ENCODE results near the gene ITPR1.

Gene ITPR1

DNA sequence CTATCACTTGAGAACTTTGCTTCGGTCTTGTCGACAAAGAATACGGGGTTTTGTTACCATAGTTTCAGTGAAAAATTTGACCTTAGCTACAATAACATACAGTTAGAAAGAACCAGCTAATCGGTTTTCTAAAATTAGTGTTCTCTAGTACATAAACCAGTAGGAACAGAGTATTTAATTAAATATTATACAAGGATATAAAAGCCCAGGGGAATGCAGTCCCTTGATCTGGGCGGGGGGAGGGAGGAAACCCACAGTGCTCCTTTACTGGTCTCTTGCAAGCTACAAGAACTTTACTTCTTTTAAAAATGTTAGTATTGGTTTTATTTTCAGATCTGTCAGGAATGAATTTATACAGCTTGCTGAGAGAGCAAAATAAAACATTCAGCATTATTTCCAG, 41.8 kb downstream of the ITPR1 start:
- H3K4me3 ChIP-seq (ENCODE audit: low read depth, low read length, poor library complexity, severe bottlenecking) = no peak overlapping the region
- H3K9me3 ChIP-seq (ENCODE audit: low read length) = no peaks in the 10 kb centered on the region
- H2AFZ ChIP-seq (ENCODE audit: low read length) = no peak overlapping the region
- no peak overlapping the region for H3K4me2 ChIP-seq (ENCODE audit: low read length)
- H3K79me2 ChIP-seq (ENCODE audit: insufficient read depth, low read length) = no peaks in the 10 kb centered on the region
- H3K36me3 ChIP-seq (ENCODE audit: insufficient read depth, low read length) = no peaks in the 10 kb centered on the region
- TF ChIP-seq, protein P1, sequence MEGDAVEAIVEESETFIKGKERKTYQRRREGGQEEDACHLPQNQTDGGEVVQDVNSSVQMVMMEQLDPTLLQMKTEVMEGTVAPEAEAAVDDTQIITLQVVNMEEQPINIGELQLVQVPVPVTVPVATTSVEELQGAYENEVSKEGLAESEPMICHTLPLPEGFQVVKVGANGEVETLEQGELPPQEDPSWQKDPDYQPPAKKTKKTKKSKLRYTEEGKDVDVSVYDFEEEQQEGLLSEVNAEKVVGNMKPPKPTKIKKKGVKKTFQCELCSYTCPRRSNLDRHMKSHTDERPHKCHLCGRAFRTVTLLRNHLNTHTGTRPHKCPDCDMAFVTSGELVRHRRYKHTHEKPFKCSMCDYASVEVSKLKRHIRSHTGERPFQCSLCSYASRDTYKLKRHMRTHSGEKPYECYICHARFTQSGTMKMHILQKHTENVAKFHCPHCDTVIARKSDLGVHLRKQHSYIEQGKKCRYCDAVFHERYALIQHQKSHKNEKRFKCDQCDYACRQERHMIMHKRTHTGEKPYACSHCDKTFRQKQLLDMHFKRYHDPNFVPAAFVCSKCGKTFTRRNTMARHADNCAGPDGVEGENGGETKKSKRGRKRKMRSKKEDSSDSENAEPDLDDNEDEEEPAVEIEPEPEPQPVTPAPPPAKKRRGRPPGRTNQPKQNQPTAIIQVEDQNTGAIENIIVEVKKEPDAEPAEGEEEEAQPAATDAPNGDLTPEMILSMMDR (IDR thresholded peaks at IDR 0.05; ENCODE audit: low read length) = no peak
- TF ChIP-seq EZH2 (IDR thresholded peaks at IDR 0.05; ENCODE audit: borderline replicate concordance, low read length) = no peak
- H3K4me1 ChIP-seq (ENCODE audit: insufficient read depth, low read length, severe bottlenecking) = no peaks in the 10 kb centered on the region
- no peak overlapping the region for H3K27ac ChIP-seq (ENCODE audit: low read depth, low read length, poor library complexity, severe bottlenecking)
- no peaks in the 10 kb centered on the region for H3F3A ChIP-seq (ENCODE audit: insufficient read depth, low read length)
- H3K9ac ChIP-seq (ENCODE audit: low read length) = no peak overlapping the region
- H3K27me3 ChIP-seq (ENCODE audit: insufficient read depth, low read length) = no peaks in the 10 kb centered on the region
- no peaks in the 10 kb centered on the region for H4K20me1 ChIP-seq (ENCODE audit: insufficient read depth, low read length)
- no peaks in the 10 kb centered on the region for H3K9me2 ChIP-seq (ENCODE audit: low read depth, low read length)

DNA sequence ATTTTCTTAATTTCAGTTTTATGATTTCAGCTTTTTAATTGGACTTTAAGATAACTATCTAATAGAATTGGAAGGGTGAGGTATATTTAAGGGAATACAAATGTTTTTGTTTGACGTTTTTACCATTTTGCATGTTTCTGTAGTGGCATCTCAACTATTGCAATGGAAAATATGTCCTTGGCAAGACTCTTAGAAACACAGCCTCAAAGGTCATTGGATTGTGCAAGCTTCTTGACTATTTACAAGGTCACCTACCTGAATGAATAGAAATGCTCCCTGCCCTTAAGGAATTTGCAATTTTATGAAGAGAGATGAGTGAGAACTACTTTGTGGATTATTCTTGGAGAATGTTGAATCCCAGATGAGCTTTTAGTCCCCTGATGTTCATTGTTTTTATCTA, 43.1 kb downstream of the ITPR1 start:
- H2AFZ ChIP-seq (ENCODE audit: low read length) = no peak overlapping the region
- no peak overlapping the region for H3K27ac ChIP-seq (ENCODE audit: low read depth, low read length, poor library complexity, severe bottlenecking)
- H3K9me2 ChIP-seq (ENCODE audit: low read depth, low read length) = no peaks in the 10 kb centered on the region
- no peak overlapping the region for H3K4me3 ChIP-seq (ENCODE audit: low read depth, low read length, poor library complexity, severe bottlenecking)
- TF ChIP-seq, protein P1 (IDR thresholded peaks at IDR 0.05; ENCODE audit: low read length) = no peak
- no peak for TF ChIP-seq EZH2 (IDR thresholded peaks at IDR 0.05; ENCODE audit: borderline replicate concordance, low read length)
- no peak overlapping the region for H3K4me2 ChIP-seq (ENCODE audit: low read length)
- H3K9me3 ChIP-seq (ENCODE audit: low read length) = no peaks in the 10 kb centered on the region
- H3K9ac ChIP-seq (ENCODE audit: low read length) = no peak overlapping the region
- no peaks in the 10 kb centered on the region for H4K20me1 ChIP-seq (ENCODE audit: insufficient read depth, low read length)
- H3K4me1 ChIP-seq (ENCODE audit: insufficient read depth, low read length, severe bottlenecking) = no peaks in the 10 kb centered on the region
- H3K79me2 ChIP-seq (ENCODE audit: insufficient read depth, low read length) = no peaks in the 10 kb centered on the region
- no peaks in the 10 kb centered on the region for H3K36me3 ChIP-seq (ENCODE audit: insufficient read depth, low read length)
- H3K27me3 ChIP-seq (ENCODE audit: insufficient read depth, low read length) = no peaks in the 10 kb centered on the region
- no peaks in the 10 kb centered on the region for H3F3A ChIP-seq (ENCODE audit: insufficient read depth, low read length)

DNA sequence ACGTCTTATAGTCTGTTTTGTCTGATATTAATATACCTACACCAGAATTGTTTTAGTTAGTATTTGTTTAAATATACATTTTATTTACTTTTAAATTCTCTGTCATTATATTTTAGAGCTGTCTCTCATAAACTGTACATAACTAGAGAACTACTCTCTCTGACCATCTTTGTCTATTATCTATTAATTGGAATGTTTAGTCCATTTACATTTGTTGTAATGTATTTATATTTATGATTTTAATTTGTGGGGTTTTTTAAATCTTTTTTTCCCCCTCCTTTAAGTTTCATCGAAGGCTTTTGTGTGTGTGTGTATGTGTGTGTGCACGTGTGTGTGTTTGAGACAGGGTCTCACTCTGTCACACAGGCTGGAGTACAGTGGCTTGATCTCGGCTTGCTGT, 47.1 kb downstream of the ITPR1 start:
- no peak overlapping the region for H3K9ac ChIP-seq (ENCODE audit: low read length)
- H3K4me1 ChIP-seq (ENCODE audit: insufficient read depth, low read length, severe bottlenecking) = no peaks in the 10 kb centered on the region
- H3K27me3 ChIP-seq (ENCODE audit: insufficient read depth, low read length) = no peaks in the 10 kb centered on the region
- no peaks in the 10 kb centered on the region for H3F3A ChIP-seq (ENCODE audit: insufficient read depth, low read length)
- H3K79me2 ChIP-seq (ENCODE audit: insufficient read depth, low read length) = no peaks in the 10 kb centered on the region
- no peaks in the 10 kb centered on the region for H3K36me3 ChIP-seq (ENCODE audit: insufficient read depth, low read length)
- H3K9me3 ChIP-seq (ENCODE audit: low read length) = no peaks in the 10 kb centered on the region
- H2AFZ ChIP-seq (ENCODE audit: low read length) = no peak overlapping the region
- H3K27ac ChIP-seq (ENCODE audit: low read depth, low read length, poor library complexity, severe bottlenecking) = no peak overlapping the region
- no peak overlapping the region for H3K4me2 ChIP-seq (ENCODE audit: low read length)
- H3K4me3 ChIP-seq (ENCODE audit: low read depth, low read length, poor library complexity, severe bottlenecking) = no peak overlapping the region
- no peak for TF ChIP-seq EZH2 (IDR thresholded peaks at IDR 0.05; ENCODE audit: borderline replicate concordance, low read length)
- TF ChIP-seq, protein P1 (IDR thresholded peaks at IDR 0.05; ENCODE audit: low read length) = no peak
- H3K9me2 ChIP-seq (ENCODE audit: low read depth, low read length) = no peaks in the 10 kb centered on the region
- no peaks in the 10 kb centered on the region for H4K20me1 ChIP-seq (ENCODE audit: insufficient read depth, low read length)
